GM12878 (cell line): ENCODE data around the gene VIT.

ENCODE experiments used
- CBFB ChIP-seq: IDR thresholded peaks from 2 replicates; pipeline ENCODE4 v1.6.1; 2016; ENCODE audit warnings: antibody characterized with exemption, low read depth
- CEBPB ChIP-seq, 2 experiments: fragments of 150-350 bp in 1 of 2; IDR thresholded peaks; 2 replicates each; pipeline ENCODE4 v1.6.1; 2012 to 2014; ENCODE audit warnings: low read depth in 2 of 2, low read length in 2 of 2, borderline replicate concordance in 1 of 2, inconsistent platforms in 1 of 2
- EP300 ChIP-seq, 2 experiments: fragments of 150-350 bp in 1 of 2; IDR thresholded peaks; 2 replicates each; pipeline ENCODE4 v1.6.1; 2011 to 2012; ENCODE audit warnings: low read depth in 2 of 2, low read length in 2 of 2, borderline replicate concordance in 1 of 2, improper control_type of control experiment in 1 of 2, inconsistent platforms in 1 of 2; ENCODE audit not compliant: control insufficient read depth in 1 of 2
- FOS ChIP-seq: IDR thresholded peaks from 3 replicates; pipeline ENCODE4 v1.6.1; 2011; ENCODE audit warnings: borderline replicate concordance; ENCODE audit not compliant: insufficient read length; ENCODE audit errors: extremely low read depth
- POLR2A ChIP-seq: IDR thresholded peaks from 2 replicates; pipeline ENCODE4 v1.6.1; 2011; ENCODE audit warnings: low read depth, mild to moderate bottlenecking, low read length
- POLR2AphosphoS5 ChIP-seq: IDR thresholded peaks from 2 replicates; pipeline ENCODE4 v1.6.1; 2011; ENCODE audit warnings: mild to moderate bottlenecking, low read length, inconsistent platforms
- RUNX3 ChIP-seq: IDR thresholded peaks from 2 replicates; pipeline ENCODE4 v1.6.1; 2012; ENCODE audit warnings: low read length, inconsistent platforms
- SREBF2 ChIP-seq: IDR thresholded peaks from 2 replicates; pipeline ENCODE4 v1.6.1; 2012; ENCODE audit warnings: mild to moderate bottlenecking, low read length
- SUZ12 ChIP-seq: fragments of 200-600 bp; sonication (generic); IDR thresholded peaks from one replicate; pipeline ENCODE4 v1.6.1; 2018; ENCODE audit warnings: antibody characterized with exemption, mild to moderate bottlenecking; ENCODE audit not compliant: unreplicated experiment
- TF ChIP-seq, protein P1 (sequence below), 3 experiments: IDR thresholded peaks in 2 of 3; conservative IDR thresholded peaks in 1 of 3; 2 replicates each; pipeline ENCODE4 v1.5.1; 2011; ENCODE audit warnings: low read depth in 3 of 3, low read length in 3 of 3, mild to moderate bottlenecking in 3 of 3, control low read depth in 2 of 3, moderate library complexity in 2 of 3, inconsistent platforms in 1 of 3, mixed read lengths in 1 of 3; ENCODE audit not compliant: control insufficient read depth in 2 of 3, insufficient read depth in 1 of 3; ENCODE audit errors: extremely low read depth in 1 of 3
- TF ChIP-seq, protein P2 (sequence below): IDR thresholded peaks from 2 replicates; pipeline ENCODE4 v1.6.1; 2012; ENCODE audit warnings: mild to moderate bottlenecking, low read depth, low read length
- TF ChIP-seq, protein P3 (sequence below): IDR thresholded peaks from 2 replicates; pipeline ENCODE4 v1.6.1; 2011; ENCODE audit warnings: borderline replicate concordance, low read depth, mild to moderate bottlenecking, moderate library complexity, low read length; ENCODE audit not compliant: insufficient read depth, poor library complexity, severe bottlenecking
- TF ChIP-seq, protein P4 (sequence below): IDR thresholded peaks from 2 replicates; pipeline ENCODE4 v1.6.1; 2011; ENCODE audit warnings: low read depth, low read length, improper control_type of control experiment, borderline replicate concordance

DNA sequence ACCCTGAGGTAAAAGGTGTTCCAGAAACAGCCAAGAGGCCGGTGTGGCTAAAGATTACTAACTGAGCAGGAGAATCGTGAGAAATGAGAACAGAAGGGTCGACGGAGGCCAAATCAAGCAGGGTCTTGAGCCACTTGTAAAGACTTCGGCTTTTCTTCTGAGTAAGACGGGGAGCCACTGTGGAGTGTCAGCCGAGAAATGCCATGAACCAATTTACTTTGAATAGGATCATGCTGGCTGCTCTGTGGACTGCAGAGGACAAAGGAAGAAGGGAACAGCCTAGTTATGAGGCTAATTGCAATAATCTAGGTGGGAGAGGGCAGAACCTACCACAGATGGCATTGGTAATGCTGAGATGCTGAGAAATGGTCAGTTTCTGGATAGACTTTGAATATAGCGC is 16.8 kb downstream of the VIT start:
- no peak for TF ChIP-seq EP300 (IDR thresholded peaks at IDR 0.05; ENCODE audit: borderline replicate concordance in 1 of 2, control insufficient read depth in 1 of 2, low read depth in 2 of 2, low read length in 2 of 2)
- no peak for TF ChIP-seq POLR2A
- TF ChIP-seq SUZ12, result no peak
- TF ChIP-seq, protein P1, sequence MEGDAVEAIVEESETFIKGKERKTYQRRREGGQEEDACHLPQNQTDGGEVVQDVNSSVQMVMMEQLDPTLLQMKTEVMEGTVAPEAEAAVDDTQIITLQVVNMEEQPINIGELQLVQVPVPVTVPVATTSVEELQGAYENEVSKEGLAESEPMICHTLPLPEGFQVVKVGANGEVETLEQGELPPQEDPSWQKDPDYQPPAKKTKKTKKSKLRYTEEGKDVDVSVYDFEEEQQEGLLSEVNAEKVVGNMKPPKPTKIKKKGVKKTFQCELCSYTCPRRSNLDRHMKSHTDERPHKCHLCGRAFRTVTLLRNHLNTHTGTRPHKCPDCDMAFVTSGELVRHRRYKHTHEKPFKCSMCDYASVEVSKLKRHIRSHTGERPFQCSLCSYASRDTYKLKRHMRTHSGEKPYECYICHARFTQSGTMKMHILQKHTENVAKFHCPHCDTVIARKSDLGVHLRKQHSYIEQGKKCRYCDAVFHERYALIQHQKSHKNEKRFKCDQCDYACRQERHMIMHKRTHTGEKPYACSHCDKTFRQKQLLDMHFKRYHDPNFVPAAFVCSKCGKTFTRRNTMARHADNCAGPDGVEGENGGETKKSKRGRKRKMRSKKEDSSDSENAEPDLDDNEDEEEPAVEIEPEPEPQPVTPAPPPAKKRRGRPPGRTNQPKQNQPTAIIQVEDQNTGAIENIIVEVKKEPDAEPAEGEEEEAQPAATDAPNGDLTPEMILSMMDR (IDR thresholded peaks at IDR 0.05 in 2 of 3, conservative IDR thresholded peaks at IDR 0.05 in 1 of 3; ENCODE audit: control insufficient read depth in 2 of 3, extremely low read depth in 1 of 3, insufficient read depth in 1 of 3, low read depth in 3 of 3, low read length in 3 of 3), result no peak
- TF ChIP-seq, protein P2, sequence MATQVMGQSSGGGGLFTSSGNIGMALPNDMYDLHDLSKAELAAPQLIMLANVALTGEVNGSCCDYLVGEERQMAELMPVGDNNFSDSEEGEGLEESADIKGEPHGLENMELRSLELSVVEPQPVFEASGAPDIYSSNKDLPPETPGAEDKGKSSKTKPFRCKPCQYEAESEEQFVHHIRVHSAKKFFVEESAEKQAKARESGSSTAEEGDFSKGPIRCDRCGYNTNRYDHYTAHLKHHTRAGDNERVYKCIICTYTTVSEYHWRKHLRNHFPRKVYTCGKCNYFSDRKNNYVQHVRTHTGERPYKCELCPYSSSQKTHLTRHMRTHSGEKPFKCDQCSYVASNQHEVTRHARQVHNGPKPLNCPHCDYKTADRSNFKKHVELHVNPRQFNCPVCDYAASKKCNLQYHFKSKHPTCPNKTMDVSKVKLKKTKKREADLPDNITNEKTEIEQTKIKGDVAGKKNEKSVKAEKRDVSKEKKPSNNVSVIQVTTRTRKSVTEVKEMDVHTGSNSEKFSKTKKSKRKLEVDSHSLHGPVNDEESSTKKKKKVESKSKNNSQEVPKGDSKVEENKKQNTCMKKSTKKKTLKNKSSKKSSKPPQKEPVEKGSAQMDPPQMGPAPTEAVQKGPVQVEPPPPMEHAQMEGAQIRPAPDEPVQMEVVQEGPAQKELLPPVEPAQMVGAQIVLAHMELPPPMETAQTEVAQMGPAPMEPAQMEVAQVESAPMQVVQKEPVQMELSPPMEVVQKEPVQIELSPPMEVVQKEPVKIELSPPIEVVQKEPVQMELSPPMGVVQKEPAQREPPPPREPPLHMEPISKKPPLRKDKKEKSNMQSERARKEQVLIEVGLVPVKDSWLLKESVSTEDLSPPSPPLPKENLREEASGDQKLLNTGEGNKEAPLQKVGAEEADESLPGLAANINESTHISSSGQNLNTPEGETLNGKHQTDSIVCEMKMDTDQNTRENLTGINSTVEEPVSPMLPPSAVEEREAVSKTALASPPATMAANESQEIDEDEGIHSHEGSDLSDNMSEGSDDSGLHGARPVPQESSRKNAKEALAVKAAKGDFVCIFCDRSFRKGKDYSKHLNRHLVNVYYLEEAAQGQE, result no peak
- TF ChIP-seq SREBF2, result no peak
- TF ChIP-seq, protein P3, sequence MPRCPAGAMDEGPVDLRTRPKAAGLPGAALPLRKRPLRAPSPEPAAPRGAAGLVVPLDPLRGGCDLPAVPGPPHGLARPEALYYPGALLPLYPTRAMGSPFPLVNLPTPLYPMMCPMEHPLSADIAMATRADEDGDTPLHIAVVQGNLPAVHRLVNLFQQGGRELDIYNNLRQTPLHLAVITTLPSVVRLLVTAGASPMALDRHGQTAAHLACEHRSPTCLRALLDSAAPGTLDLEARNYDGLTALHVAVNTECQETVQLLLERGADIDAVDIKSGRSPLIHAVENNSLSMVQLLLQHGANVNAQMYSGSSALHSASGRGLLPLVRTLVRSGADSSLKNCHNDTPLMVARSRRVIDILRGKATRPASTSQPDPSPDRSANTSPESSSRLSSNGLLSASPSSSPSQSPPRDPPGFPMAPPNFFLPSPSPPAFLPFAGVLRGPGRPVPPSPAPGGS, result no peak
- no peak for TF ChIP-seq RUNX3
- TF ChIP-seq FOS, result no peak
- TF ChIP-seq, protein P4, sequence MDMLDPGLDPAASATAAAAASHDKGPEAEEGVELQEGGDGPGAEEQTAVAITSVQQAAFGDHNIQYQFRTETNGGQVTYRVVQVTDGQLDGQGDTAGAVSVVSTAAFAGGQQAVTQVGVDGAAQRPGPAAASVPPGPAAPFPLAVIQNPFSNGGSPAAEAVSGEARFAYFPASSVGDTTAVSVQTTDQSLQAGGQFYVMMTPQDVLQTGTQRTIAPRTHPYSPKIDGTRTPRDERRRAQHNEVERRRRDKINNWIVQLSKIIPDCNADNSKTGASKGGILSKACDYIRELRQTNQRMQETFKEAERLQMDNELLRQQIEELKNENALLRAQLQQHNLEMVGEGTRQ, result no peak
- TF ChIP-seq POLR2AphosphoS5, result no peak
- TF ChIP-seq CEBPB (IDR thresholded peaks at IDR 0.05; ENCODE audit: borderline replicate concordance in 1 of 2, low read depth in 2 of 2, low read length in 2 of 2), result no peak
- TF ChIP-seq CBFB, result no peak
